ENCODE results near the gene ETV2.

DNA sequence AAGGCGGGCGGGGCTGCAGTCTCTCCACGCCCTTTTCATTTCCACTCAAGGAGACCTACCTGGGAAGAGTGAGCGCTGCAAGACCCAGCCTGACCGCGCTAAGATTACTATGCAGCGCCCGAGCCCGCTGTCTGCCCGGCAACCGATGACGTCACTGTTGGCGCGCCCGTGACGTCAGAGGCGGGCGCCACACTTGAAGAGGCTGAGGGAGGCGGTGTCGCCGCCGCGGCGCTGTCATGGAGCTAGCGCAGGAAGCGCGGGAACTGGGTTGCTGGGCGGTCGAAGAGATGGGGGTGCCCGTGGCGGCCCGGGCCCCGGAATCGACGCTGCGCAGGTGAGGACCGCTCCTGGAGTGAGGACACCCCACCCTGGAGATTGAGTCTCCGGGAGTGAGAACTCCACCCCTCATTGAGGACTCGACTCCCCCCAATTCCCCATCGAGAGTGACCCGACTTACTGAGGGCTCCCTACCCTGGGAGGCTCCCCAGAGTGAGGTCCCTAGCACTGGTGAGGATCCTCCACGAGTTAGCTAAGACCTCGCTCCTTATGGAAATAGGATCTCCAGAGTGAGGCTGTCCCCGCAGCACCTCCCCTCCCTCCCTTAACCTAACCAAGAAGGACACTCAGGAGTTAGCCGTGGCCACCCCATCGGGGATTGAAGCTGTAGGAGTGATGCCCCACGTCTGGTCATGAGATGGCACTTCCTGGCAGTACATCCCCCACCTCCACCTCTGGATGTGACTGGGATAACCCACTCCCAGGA lies 28.8 kb upstream of the ETV2 start, which contains the start of gene HAUS5:
- TF ChIP-seq RARB (CRISPR knock-in tag; IDR thresholded peaks at IDR 0.05): no peak
- TF ChIP-seq TCF4 (CRISPR knock-in tag; IDR thresholded peaks at IDR 0.05; ENCODE audit: borderline replicate concordance): no peak
- TF ChIP-seq ZNF8 (CRISPR knock-in tag; IDR thresholded peaks at IDR 0.05): no peak
- peak; percentile 38; the same call in 1 of the 2 replicates for TF ChIP-seq CREB5 (CRISPR knock-in tag; IDR thresholded peaks at IDR 0.05; ENCODE audit: low read depth)
- TF ChIP-seq, protein P1, sequence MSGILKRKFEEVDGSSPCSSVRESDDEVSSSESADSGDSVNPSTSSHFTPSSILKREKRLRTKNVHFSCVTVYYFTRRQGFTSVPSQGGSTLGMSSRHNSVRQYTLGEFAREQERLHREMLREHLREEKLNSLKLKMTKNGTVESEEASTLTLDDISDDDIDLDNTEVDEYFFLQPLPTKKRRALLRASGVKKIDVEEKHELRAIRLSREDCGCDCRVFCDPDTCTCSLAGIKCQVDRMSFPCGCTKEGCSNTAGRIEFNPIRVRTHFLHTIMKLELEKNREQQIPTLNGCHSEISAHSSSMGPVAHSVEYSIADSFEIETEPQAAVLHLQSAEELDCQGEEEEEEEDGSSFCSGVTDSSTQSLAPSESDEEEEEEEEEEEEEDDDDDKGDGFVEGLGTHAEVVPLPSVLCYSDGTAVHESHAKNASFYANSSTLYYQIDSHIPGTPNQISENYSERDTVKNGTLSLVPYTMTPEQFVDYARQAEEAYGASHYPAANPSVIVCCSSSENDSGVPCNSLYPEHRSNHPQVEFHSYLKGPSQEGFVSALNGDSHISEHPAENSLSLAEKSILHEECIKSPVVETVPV (CRISPR knock-in tag; IDR thresholded peaks at IDR 0.05): no peak
- TF ChIP-seq BACH2 (CRISPR knock-in tag; IDR thresholded peaks at IDR 0.05; ENCODE audit: borderline replicate concordance): no peak
- TF ChIP-seq PPARA (CRISPR knock-in tag; IDR thresholded peaks at IDR 0.05; ENCODE audit: borderline replicate concordance): peak; percentile 90
- no peak for TF ChIP-seq ISL1 (CRISPR knock-in tag; IDR thresholded peaks at IDR 0.05)
- 0 out of 2 replicates have a peak, but pooled peaks have one; percentile 25 for TF ChIP-seq ARNTL (CRISPR knock-in tag; IDR thresholded peaks at IDR 0.05; ENCODE audit: borderline replicate concordance, low read depth)
- TF ChIP-seq OSR1 (CRISPR knock-in tag; IDR thresholded peaks at IDR 0.05): no peak
